ENCODE measurements around the gene KCNE2. TPM values are rescaled to one million over a fixed set of nuclear protein-coding genes. Genes with fewer than 3 reads are reported as not detected.

Gene KCNE2
- total RNA-seq (under 1 TPM in 1 of 2 donors, not detected in 1; 0.65 TPM), polyA plus RNA-seq (under 1 TPM in 1 of 2 donors, not detected in 1; 0.31 TPM)
- long read RNA-seq, donor 1 = 0 reads
- long read RNA-seq, donor 2 = 0 reads
- long read RNA-seq, donor 3 = 0 reads
- long read RNA-seq, donor 4 = 0 reads
- long read RNA-seq, donor 5, partial matches to known transcripts = 0 of 1 reads
- long read RNA-seq, donor 5, other reads (novel, unspliced or antisense) = 0 of 1 reads

- Histone ChIP-seq H3K9ac (ENCODE audit: insufficient read depth in 1 of 2, low read length in 2 of 2) (no peak within 1 kb of the TSS), H3K4me1 (ENCODE audit: control insufficient read depth in 5 of 5, insufficient read depth in 5 of 5, low read length in 5 of 5) (peaks cover 0 to 3% (median 0%) of the 10 kb centered on the region in 5 donors), H3K4me3 (no peak within 1 kb of the TSS), H3K9me3 (ENCODE audit: control insufficient read depth in 4 of 4, insufficient read depth in 3 of 4, low read length in 3 of 4) (no peaks in the 10 kb centered on the region), H3K36me3 (ENCODE audit: control insufficient read depth in 4 of 4, insufficient read depth in 4 of 4, low read length in 4 of 4) (no peaks in the 10 kb centered on the region), H3K27me3 (ENCODE audit: control insufficient read depth in 3 of 3, insufficient read depth in 3 of 3, low read length in 2 of 3) (peaks cover 0 to 2% (median 0%) of the 10 kb centered on the region in 3 donors), H3K27ac (ENCODE audit: low read depth in 1 of 2, low read length in 1 of 2) (no peak within 1 kb of the TSS)
- 89 to 94% methylated on average over 3 of the region's 3 CpGs for WGBS, 2 donors
- no peak for TF ChIP-seq CTCF (IDR thresholded peaks at IDR 0.05; ENCODE audit: control extremely low read depth, extremely low read depth)
- DNase-seq (no peak), ATAC-seq (ENCODE audit: insufficient read depth, low FRiP score) (no peak)
These were observed at the start of gene KCNE2 for GRCh38 chr21:34363733-34364132. KCNE2 (plus strand) TSS chr21:34364006; CDS start chr21:34370479, 6,473 bp downstream.

DNA sequence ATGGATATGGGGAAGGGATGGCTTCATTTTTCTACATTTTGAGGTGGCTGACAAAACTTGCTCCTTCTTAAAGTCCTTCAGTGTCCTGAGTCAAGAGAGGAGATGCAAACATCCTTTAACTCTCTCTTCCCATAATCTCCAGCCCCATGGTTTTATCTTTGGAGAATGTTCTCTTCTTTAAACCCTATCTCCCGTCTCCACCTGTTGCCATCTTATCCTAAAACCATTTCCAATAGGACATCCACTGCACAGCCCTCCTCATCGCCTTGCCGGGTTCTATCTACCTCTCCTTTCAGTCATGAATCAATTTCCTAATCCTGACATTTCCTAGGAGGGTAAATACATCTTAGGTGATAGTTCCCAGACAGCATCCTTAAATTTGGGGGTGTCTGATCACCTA is 44.2 kb upstream of the KCNE2 start:
- Histone ChIP-seq H3K4me3 (no peak overlapping the region), H3K4me1 (ENCODE audit: control insufficient read depth in 5 of 5, insufficient read depth in 5 of 5, low read length in 5 of 5) (peaks cover 0 to 3% (median 0%) of the 10 kb centered on the region in 5 donors), H3K27ac (ENCODE audit: low read depth in 1 of 2, low read length in 1 of 2) (no peak overlapping the region), H3K36me3 (ENCODE audit: control insufficient read depth in 4 of 4, insufficient read depth in 4 of 4, low read length in 4 of 4) (no peaks in the 10 kb centered on the region), H3K9ac (ENCODE audit: insufficient read depth in 1 of 2, low read length in 2 of 2) (no peak overlapping the region), H3K27me3 (ENCODE audit: control insufficient read depth in 3 of 3, insufficient read depth in 3 of 3, low read length in 2 of 3) (no peaks in the 10 kb centered on the region), H3K9me3 (ENCODE audit: control insufficient read depth in 4 of 4, insufficient read depth in 3 of 4, low read length in 3 of 4) (peaks cover 0 to 4% (median 0%) of the 10 kb centered on the region in 4 donors)
- ATAC-seq (ENCODE audit: insufficient read depth, low FRiP score) = no peak
- DNase-seq = no peak
- no peak for TF ChIP-seq CTCF (IDR thresholded peaks at IDR 0.05; ENCODE audit: control extremely low read depth, extremely low read depth)
- 92 to 93% methylated on average over 3 of the region's 3 CpGs for WGBS, 2 donors

GRCh38 chr21:34320011-34320410 is 43.8 kb upstream of the KCNE2 start:
- WGBS, 2 donors = 77 to 84% methylated on average over 4 of the region's 4 CpGs
- Histone ChIP-seq H3K9ac (ENCODE audit: insufficient read depth in 1 of 2, low read length in 2 of 2) (no peak overlapping the region), H3K4me3 (no peak overlapping the region), H3K36me3 (ENCODE audit: control insufficient read depth in 4 of 4, insufficient read depth in 4 of 4, low read length in 4 of 4) (no peaks in the 10 kb centered on the region), H3K4me1 (ENCODE audit: control insufficient read depth in 5 of 5, insufficient read depth in 5 of 5, low read length in 5 of 5) (peaks cover 0 to 3% (median 0%) of the 10 kb centered on the region in 5 donors), H3K9me3 (ENCODE audit: control insufficient read depth in 4 of 4, insufficient read depth in 3 of 4, low read length in 3 of 4) (peaks cover 0 to 4% (median 0%) of the 10 kb centered on the region in 4 donors), H3K27me3 (ENCODE audit: control insufficient read depth in 3 of 3, insufficient read depth in 3 of 3, low read length in 2 of 3) (no peaks in the 10 kb centered on the region), H3K27ac (ENCODE audit: low read depth in 1 of 2, low read length in 1 of 2) (no peak overlapping the region)
- no peak for ATAC-seq (ENCODE audit: insufficient read depth, low FRiP score)
- DNase-seq = no peak
- no peak for TF ChIP-seq CTCF (IDR thresholded peaks at IDR 0.05; ENCODE audit: control extremely low read depth, extremely low read depth)

DNA sequence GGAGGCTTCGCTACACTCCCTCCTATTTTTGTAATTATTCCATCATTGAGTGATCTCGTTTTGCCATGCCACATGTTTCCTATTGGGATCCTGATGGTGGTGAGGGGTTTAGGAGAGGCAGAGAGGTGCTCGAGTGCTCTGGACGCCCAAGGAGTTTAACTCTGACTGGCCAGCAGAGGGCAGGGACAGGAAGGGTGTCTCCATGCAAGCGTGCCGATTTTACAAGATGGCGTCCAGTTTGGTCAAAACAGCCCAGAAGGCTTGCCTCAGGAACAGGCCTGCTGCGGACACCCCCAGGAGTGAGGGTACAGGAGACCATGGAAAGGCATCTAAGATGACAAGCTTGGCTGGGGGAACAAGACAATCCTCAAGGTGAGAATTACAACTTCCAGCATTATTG is 33.8 kb upstream of the KCNE2 start:
- peaks cover 0 to 3% (median 0%) of the 10 kb centered on the region in 4 donors for H3K36me3 ChIP-seq (ENCODE audit: control insufficient read depth in 4 of 4, insufficient read depth in 4 of 4, low read length in 4 of 4)
- H3K27ac ChIP-seq (ENCODE audit: low read depth in 1 of 2, low read length in 1 of 2) = no peak overlapping the region
- ATAC-seq (ENCODE audit: insufficient read depth, low FRiP score) = no peak
- no peak for TF ChIP-seq CTCF (IDR thresholded peaks at IDR 0.05; ENCODE audit: control extremely low read depth, extremely low read depth)
- WGBS, 2 donors = 95 to 96% methylated on average over 8 of the region's 8 CpGs
- H3K4me3 ChIP-seq = no peak overlapping the region
- H3K27me3 ChIP-seq (ENCODE audit: control insufficient read depth in 3 of 3, insufficient read depth in 3 of 3, low read length in 2 of 3) = no peaks in the 10 kb centered on the region
- no peak for DNase-seq
- H3K9me3 ChIP-seq (ENCODE audit: control insufficient read depth in 4 of 4, insufficient read depth in 3 of 4, low read length in 3 of 4) = no peaks in the 10 kb centered on the region
- no peak overlapping the region for H3K9ac ChIP-seq (ENCODE audit: insufficient read depth in 1 of 2, low read length in 2 of 2)
- H3K4me1 ChIP-seq (ENCODE audit: control insufficient read depth in 5 of 5, insufficient read depth in 5 of 5, low read length in 5 of 5) = peaks cover 0 to 12% (median 0%) of the 10 kb centered on the region in 5 donors

All from lung (tissue), 16 donors.